SK-N-MC (cell line): ENCODE data around the gene MYO10.
A peak's percentile ranks its signal among the peaks of the same experiment; 100 is the strongest.

Experiments used
- EZH2 ChIP-seq: fragments of 200-600 bp; sonication (generic); IDR thresholded peaks from one replicate; pipeline ENCODE4 v1.6.1; 2017; ENCODE audit warnings: antibody characterized with exemption
- FOXP2 ChIP-seq: optimal IDR thresholded peaks from 2 replicates; pipeline ENCODE3; 2011; ENCODE audit warnings: mild to moderate bottlenecking, moderate library complexity; ENCODE audit not compliant: insufficient read depth; ENCODE audit errors: extremely low read length, control extremely low read depth
- POLR2AphosphoS5 ChIP-seq: IDR thresholded peaks from 2 replicates; pipeline ENCODE4 v1.6.1; 2012; ENCODE audit warnings: mild to moderate bottlenecking, low read depth, low read length, borderline replicate concordance

DNA sequence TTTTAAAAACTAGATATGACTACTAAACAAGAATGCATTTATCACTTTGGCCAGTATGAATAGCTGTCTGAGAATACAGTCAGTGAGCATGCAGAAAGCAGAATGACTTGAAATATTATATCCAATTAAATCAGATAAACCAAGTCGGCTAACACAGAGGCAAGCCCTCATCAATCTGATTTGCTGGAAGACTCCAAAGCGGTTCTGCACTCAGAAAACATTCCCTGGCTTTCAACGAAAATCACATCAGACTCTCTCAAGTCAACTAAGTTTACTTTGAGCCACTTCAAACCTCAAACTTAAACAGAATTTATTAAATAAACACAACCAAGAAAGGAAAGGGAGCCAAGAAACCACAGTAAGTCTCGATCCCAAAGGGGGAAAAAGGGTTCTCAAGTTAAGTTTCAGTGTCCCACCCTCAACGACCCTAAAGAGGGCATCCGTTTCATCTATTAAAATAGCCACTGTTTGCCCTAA, 1.4 kb downstream of the MYO10 start:
- TF ChIP-seq EZH2 (no peak), POLR2AphosphoS5 (0 out of 2 replicates have a peak, but pooled peaks have one; percentile 11), FOXP2 (no peak)
